GM12878 (cell line): Measurements from ENCODE around the gene SLC1A7. TPM values are rescaled to one million over a fixed set of nuclear protein-coding genes. Genes with fewer than 3 reads are reported as not detected.

Source experiments
- ATAC-seq: fragments of 200-7000 bp; cut with Tn5 transposase; 3 replicates; pipeline ENCODE4 v1.9.1; 2020; ENCODE audit warnings: mild to moderate bottlenecking, moderate library complexity
- BruUV-seq: library from RNA; stranded (reverse); fragments of 400-500 nt; replicated peaks from 2 replicates; lab custom pipeline; 2021; lab: Mats Ljungman, UMichigan
- CTCF ChIA-PET: fragments of 300-600 bp; sonication (Branson Sonifier 250); formaldehyde crosslinking; extraction: SDS; loops from one replicate; lab custom pipeline; 2021; ENCODE audit warnings: inconsistent platforms; lab: Yijun Ruan, JAX
- POLR2A ChIA-PET: fragments of 350-600 bp; formaldehyde crosslinking; extraction: SDS; loops from one replicate; lab custom pipeline; 2021; ENCODE audit warnings: inconsistent platforms; lab: Charles Lee
- RAD21 ChIA-PET: fragments of 300-600 bp; sonication (Branson Sonifier 250); formaldehyde crosslinking; loops from one replicate; lab custom pipeline; 2023; ENCODE audit warnings: antibody characterized with exemption; ENCODE audit not compliant: unreplicated experiment; lab: Charles Lee
- SMC1A ChIA-PET: fragments of 300-600 bp; sonication (Branson Sonifier 250); formaldehyde crosslinking; loops from one replicate; lab custom pipeline; 2023; ENCODE audit not compliant: unreplicated experiment, uncharacterized antibody; lab: Charles Lee
- DNase-seq: peaks from one replicate; pipeline ENCODE4 v3.0.0-alpha.2; 2011; ENCODE audit warnings: low read depth, low spot score
- FAIRE-seq: peaks from 3 replicates; lab custom pipeline; 2011; peaks lifted over from hg19 to GRCh38; lab: Jason Lieb, UNC
- H2AFZ ChIP-seq: 2 replicates; pipeline ENCODE4 v1.6.0; 2011; ENCODE audit warnings: low read depth, low read length, control low read depth; ENCODE audit not compliant: control insufficient read depth
- H3K27ac ChIP-seq: 2 replicates; pipeline ENCODE4 v1.5.1; 2011; ENCODE audit warnings: control low read depth; ENCODE audit not compliant: control insufficient read depth, insufficient read depth
- H3K27me3 ChIP-seq, 2 experiments: replicated peaks in 1 of 2; 2 replicates each; pipeline versions ENCODE4 v1.6.0 to v1.6.1; 2011; ENCODE audit warnings: low read length in 1 of 2; ENCODE audit not compliant: control insufficient read depth in 2 of 2, insufficient read depth in 2 of 2
- H3K36me3 ChIP-seq, 2 experiments: 2 replicates each; pipeline ENCODE4 v1.5.1; 2011; ENCODE audit warnings: low read length in 1 of 2; ENCODE audit not compliant: control insufficient read depth in 2 of 2, insufficient read depth in 2 of 2
- H3K4me1 ChIP-seq: 2 replicates; pipeline ENCODE4 v1.6.1; 2011; ENCODE audit warnings: mild to moderate bottlenecking, low read length, moderate library complexity, mixed read lengths; ENCODE audit not compliant: control insufficient read depth, insufficient read depth
- H3K4me2 ChIP-seq: 2 replicates; pipeline ENCODE4 v1.6.0; 2011; ENCODE audit warnings: control low read depth; ENCODE audit not compliant: control insufficient read depth, insufficient read depth
- H3K4me3 ChIP-seq: fragments of 200-600 bp; sonication (generic); 2 replicates; pipeline ENCODE4 v1.5.1; 2016
- H3K79me2 ChIP-seq: 2 replicates; pipeline ENCODE4 v1.6.0; 2011; ENCODE audit warnings: low read length; ENCODE audit not compliant: control insufficient read depth, insufficient read depth
- H3K9ac ChIP-seq: 2 replicates; pipeline ENCODE4 v1.8.0; 2011; ENCODE audit warnings: low read length, control low read depth, mixed read lengths; ENCODE audit not compliant: control insufficient read depth, insufficient read depth
- H3K9me3 ChIP-seq: replicated peaks from 3 replicates; pipeline ENCODE4 v1.5.1; 2011; ENCODE audit warnings: mild to moderate bottlenecking, low read length; ENCODE audit not compliant: control insufficient read depth, insufficient read depth
- H4K20me1 ChIP-seq: 2 replicates; pipeline ENCODE4 v1.6.0; 2011; ENCODE audit not compliant: control insufficient read depth, insufficient read depth
- BCL11A ChIP-seq: IDR thresholded peaks from 2 replicates; pipeline ENCODE4 v1.6.1; 2011; ENCODE audit warnings: low read depth, low read length
- CREB1 ChIP-seq: IDR thresholded peaks from 2 replicates; pipeline ENCODE4 v1.6.1; 2012; ENCODE audit warnings: low read depth, mild to moderate bottlenecking, inconsistent platforms
- EGR1 ChIP-seq, 2 experiments: IDR thresholded peaks; 1 replicate in 1 of 2; 2 replicates in 1 of 2; pipeline ENCODE4 v1.6.1; 2011 to 2012; ENCODE audit warnings: low read depth in 2 of 2, low read length in 2 of 2, borderline replicate concordance in 1 of 2, mild to moderate bottlenecking in 1 of 2, moderate library complexity in 1 of 2
- GABPA ChIP-seq: IDR thresholded peaks from 2 replicates; pipeline ENCODE4 v1.6.1; 2014; ENCODE audit warnings: antibody characterized with exemption, low read depth, mild to moderate bottlenecking, inconsistent platforms
- IKZF1 ChIP-seq: fragments of 450-650 bp; conservative IDR thresholded peaks from 2 replicates; pipeline ENCODE4 v1.6.1; 2017; ENCODE audit warnings: antibody characterized with exemption, mild to moderate bottlenecking
- KDM1A ChIP-seq: fragments of 200-600 bp; sonication (generic); IDR thresholded peaks from 2 replicates; pipeline ENCODE4 v1.6.1; 2016; ENCODE audit warnings: borderline replicate concordance
- KLF5 ChIP-seq: fragments of 450-650 bp; IDR thresholded peaks from 2 replicates; pipeline ENCODE4 v1.6.1; 2014; ENCODE audit warnings: mild to moderate bottlenecking; ENCODE audit not compliant: partially characterized antibody
- MTA2 ChIP-seq: fragments of 450-650 bp; IDR thresholded peaks from 2 replicates; pipeline ENCODE4 v1.6.1; 2016; ENCODE audit warnings: low read depth, mild to moderate bottlenecking, moderate library complexity
- NFIC ChIP-seq: IDR thresholded peaks from 2 replicates; pipeline ENCODE4 v1.6.1; 2012; ENCODE audit warnings: low read depth, mild to moderate bottlenecking, inconsistent platforms, low read length, moderate library complexity
- NR2C1 ChIP-seq: fragments of 450-650 bp; IDR thresholded peaks from 2 replicates; pipeline ENCODE4 v1.6.1; 2017; ENCODE audit warnings: antibody characterized with exemption, mild to moderate bottlenecking, moderate library complexity
- NR2F1 ChIP-seq: fragments of 450-650 bp; conservative IDR thresholded peaks from 2 replicates; pipeline ENCODE4 v1.6.1; 2017; ENCODE audit warnings: mild to moderate bottlenecking
- POLR2AphosphoS2 ChIP-seq: IDR thresholded peaks from 2 replicates; pipeline ENCODE4 v1.6.1; 2011; ENCODE audit warnings: low read depth, mild to moderate bottlenecking, low read length, improper control_type of control experiment, moderate library complexity
- SMAD5 ChIP-seq: IDR thresholded peaks from 2 replicates; pipeline ENCODE4 v1.6.1; 2016; ENCODE audit warnings: antibody characterized with exemption, low read depth
- SMARCA5 ChIP-seq: fragments of 450-650 bp; IDR thresholded peaks from 2 replicates; pipeline ENCODE4 v1.6.1; 2017; ENCODE audit warnings: mild to moderate bottlenecking
- WRNIP1 ChIP-seq: IDR thresholded peaks from 2 replicates; pipeline ENCODE4 v1.6.1; 2011; ENCODE audit warnings: low read depth, low read length, improper control_type of control experiment, borderline replicate concordance
- WGBS: methylation state at CpG from one replicate; pipeline ENCODE4 v1.1.6; 2016; ENCODE audit warnings: low lambda C conversion rate; ENCODE audit not compliant: insufficient replicate concordance, insufficient coverage; ENCODE audit errors: missing lambda C conversion rate; 5-methylcytosine and 5-hydroxymethylcytosine counted together
- in situ Hi-C: fragments of 300-500 bp; cut with MboI; formaldehyde crosslinking; loops from 9 replicates; pipeline ENCODE4 v1.14.3; 2018; ENCODE audit warnings: mixed read lengths
- intact Hi-C: fragments of 100-400 bp; cut with micrococcal nuclease; formaldehyde crosslinking; loops from one replicate; pipeline ENCODE4 v1.14.2; 2022; ENCODE audit not compliant: unreplicated experiment
- polyA plus RNA-seq, 11 experiments: library from polyadenylated mRNA; depleted of rRNA in 4 of 11; unstranded in 6 of 11; stranded (reverse) in 5 of 11; fragments of >200 nt; fragmentation: Nextera tagmentation in 4 of 11; fragmentation: Illumina TruSeq in 1 of 11; extraction: Ambion mirVana in 4 of 11; extraction: Trizol in 1 of 11; gene quantifications; 1 replicate in 1 of 11; 2 replicates in 10 of 11; pipeline versions ENCODE4 v1.2.1 to v1.2.3, GENCODE V29; 2011 to 2016; ENCODE audit warnings: inconsistent platforms in 2 of 11, missing spikeins in 2 of 11, low read depth in 1 of 11
- total RNA-seq, 4 experiments: library from RNA; depleted of rRNA in 3 of 4; stranded (reverse); fragments of >200 nt in 3 of 4; fragmentation: Illumina TruSeq in 1 of 4; extraction: Trizol in 1 of 4; gene quantifications; 2 replicates each; pipeline versions ENCODE4 v1.2.1 to v1.2.3, GENCODE V29; 2013 to 2021

The SLC1A7 gene
- total and polyA plus RNA-seq, 10 of the 15 experiments (the other 5 are each of a cell fraction or from before 2014, with no cell fraction given) = not detected

- in situ Hi-C loops = no loop called here
- no peak for FAIRE-seq
- TF ChIP-seq BCL11A = no peak
- no peak for TF ChIP-seq GABPA
- no peak for TF ChIP-seq EGR1 (IDR thresholded peaks at IDR 0.05; ENCODE audit: borderline replicate concordance in 1 of 2, low read depth in 2 of 2, low read length in 2 of 2)
- no peak for TF ChIP-seq NR2F1
- TF ChIP-seq POLR2AphosphoS2 = no peak
- no peak for TF ChIP-seq NR2C1
- no peak for TF ChIP-seq SMAD5
- TF ChIP-seq NFIC = no peak
- TF ChIP-seq KLF5 = no peak
- TF ChIP-seq WRNIP1 = no peak
- no peak for TF ChIP-seq SMARCA5
- no peak for TF ChIP-seq MTA2
- no peak for TF ChIP-seq KDM1A
- TF ChIP-seq CREB1 = no peak
- TF ChIP-seq IKZF1 = no peak
- TF ChIP-seq, all 136 proteins: peak for 0
- intact Hi-C loops = no loop called here
- 36% methylated on average over 19 of the region's 19 CpGs for WGBS
- no peaks in the 10 kb centered on the region for H4K20me1 ChIP-seq
- no peaks in the 10 kb centered on the region for H3K9me3 ChIP-seq
- no TSS peak for BruUV-seq
- ChIA-PET SMC1A (interaction anchor here (1.0 kb wide), 1 partner anchor 16 kb away, joined by 3 read pairs; no protein-coding TSS in a partner anchor), RAD21 (no interaction called here), POLR2A (no interaction called here), CTCF (no interaction called here)
- H3K36me3 ChIP-seq = no peaks in the 10 kb centered on the region
- no peak overlapping the region for H3K4me3 ChIP-seq
- no peak overlapping the region for H3K27ac ChIP-seq
- H2AFZ ChIP-seq = no peak overlapping the region
- H3K27me3 ChIP-seq = no peaks in the 10 kb centered on the region
- no peaks in the 10 kb centered on the region for H3K4me1 ChIP-seq
- H3K4me2 ChIP-seq = no peak overlapping the region
- H3K79me2 ChIP-seq = no peaks in the 10 kb centered on the region
- no peak overlapping the region for H3K9ac ChIP-seq
- DNase-seq = no peak
- no peak for ATAC-seq
Observed at GRCh38 chr1:53123453-53124140, 18.8 kb downstream of the SLC1A7 start.
